ENCODE measurements around the gene ZNF556.

Gene ZNF556

DNA sequence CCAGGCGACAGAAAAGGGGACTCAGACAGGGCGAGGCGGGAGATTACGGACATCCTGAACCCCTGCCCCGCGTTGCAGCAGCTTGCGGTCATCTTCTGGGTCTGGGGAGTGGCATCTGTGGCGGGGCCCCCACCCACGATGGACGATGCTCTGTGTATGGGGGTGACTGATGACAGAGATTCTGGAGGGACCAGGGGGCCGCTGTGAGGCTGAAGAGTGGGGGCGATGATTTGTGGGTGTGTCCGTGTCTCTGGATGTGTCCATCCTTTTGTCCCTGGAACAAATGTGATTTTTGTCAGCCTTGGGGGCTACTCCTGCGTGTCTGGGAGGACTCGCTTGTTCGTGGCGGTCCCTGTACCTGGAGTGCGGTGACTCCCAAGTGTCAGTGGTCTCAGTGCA, 59.9 kb downstream of the ZNF556 start:
- DNase-seq (ENCODE audit: low read depth): no peak
- TF ChIP-seq, protein P1, sequence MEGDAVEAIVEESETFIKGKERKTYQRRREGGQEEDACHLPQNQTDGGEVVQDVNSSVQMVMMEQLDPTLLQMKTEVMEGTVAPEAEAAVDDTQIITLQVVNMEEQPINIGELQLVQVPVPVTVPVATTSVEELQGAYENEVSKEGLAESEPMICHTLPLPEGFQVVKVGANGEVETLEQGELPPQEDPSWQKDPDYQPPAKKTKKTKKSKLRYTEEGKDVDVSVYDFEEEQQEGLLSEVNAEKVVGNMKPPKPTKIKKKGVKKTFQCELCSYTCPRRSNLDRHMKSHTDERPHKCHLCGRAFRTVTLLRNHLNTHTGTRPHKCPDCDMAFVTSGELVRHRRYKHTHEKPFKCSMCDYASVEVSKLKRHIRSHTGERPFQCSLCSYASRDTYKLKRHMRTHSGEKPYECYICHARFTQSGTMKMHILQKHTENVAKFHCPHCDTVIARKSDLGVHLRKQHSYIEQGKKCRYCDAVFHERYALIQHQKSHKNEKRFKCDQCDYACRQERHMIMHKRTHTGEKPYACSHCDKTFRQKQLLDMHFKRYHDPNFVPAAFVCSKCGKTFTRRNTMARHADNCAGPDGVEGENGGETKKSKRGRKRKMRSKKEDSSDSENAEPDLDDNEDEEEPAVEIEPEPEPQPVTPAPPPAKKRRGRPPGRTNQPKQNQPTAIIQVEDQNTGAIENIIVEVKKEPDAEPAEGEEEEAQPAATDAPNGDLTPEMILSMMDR (IDR thresholded peaks at IDR 0.05; ENCODE audit: insufficient read depth, low read depth, low read length, missing control alignments): no peak
- H3K4me3 ChIP-seq (ENCODE audit: low read depth, low read length): no peak overlapping the region
